ENCODE results near the gene IGF2R.

The IGF2R gene

GRCh38 chr6:159983641-159984080 is 14.8 kb downstream of the IGF2R start:
- Histone ChIP-seq H3K9me3 (ENCODE audit: control insufficient read depth, insufficient read depth, low read length) (no peaks in the 10 kb centered on the region), H3K4me3 (ENCODE audit: low read length) (0 out of 2 replicates have a peak overlapping the region, but pooled peaks have one; percentile 5), H3F3A (ENCODE audit: control insufficient read depth, insufficient read depth) (no peaks in the 10 kb centered on the region), H3K79me2 (ENCODE audit: control insufficient read depth, low read length) (peaks cover 98% of the 10 kb centered on the region), H3K27me3 (ENCODE audit: control insufficient read depth, low read length) (no peaks in the 10 kb centered on the region), H3K27ac (ENCODE audit: low read depth, low read length) (no peak overlapping the region), H3K4me2 (ENCODE audit: low read length) (peak overlapping the region; percentile 88), H3K9me2 (replicated peaks; ENCODE audit: control insufficient read depth, low read length) (no peaks in the 10 kb centered on the region), H3K36me3 (ENCODE audit: control insufficient read depth, low read length) (no peaks in the 10 kb centered on the region), H3K4me1 (ENCODE audit: control insufficient read depth, low read length) (peaks cover 48% of the 10 kb centered on the region), H4K20me1 (ENCODE audit: control insufficient read depth, insufficient read depth, low read depth, low read length) (peaks cover 12% of the 10 kb centered on the region)
- TF ChIP-seq EZH2phosphoT487 (IDR thresholded peaks at IDR 0.05; ENCODE audit: borderline replicate concordance, low read length), result no peak
- TF ChIP-seq CTCF (IDR thresholded peaks at IDR 0.05; ENCODE audit: low read depth, low read length, poor library complexity, severe bottlenecking), result no peak

DNA sequence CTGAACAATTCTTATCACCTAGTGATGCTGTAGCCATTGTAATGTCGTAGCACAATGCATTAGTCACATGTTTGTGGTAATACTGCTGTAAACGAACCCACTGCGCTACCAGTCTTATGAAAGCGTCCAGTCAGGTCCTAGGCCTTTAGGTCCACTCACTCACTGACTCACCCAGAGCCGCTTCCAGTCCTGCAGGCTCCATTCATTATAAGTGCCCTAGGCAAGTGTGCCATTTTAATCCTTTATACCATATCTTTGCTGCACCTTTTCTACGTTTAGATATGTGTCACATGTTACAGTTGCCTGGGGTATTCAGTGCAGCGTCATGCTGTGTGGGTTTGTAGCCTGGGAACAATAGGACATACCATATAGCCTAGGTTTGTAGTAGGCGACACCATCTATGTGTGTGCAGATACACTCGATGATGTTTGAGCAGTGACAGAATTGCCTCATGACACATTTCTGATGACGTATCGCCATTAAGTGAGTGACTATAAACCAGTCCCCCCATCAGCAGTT is 15.4 kb downstream of the IGF2R start:
- H3K4me2 ChIP-seq (ENCODE audit: low read length), result no peak overlapping the region

GRCh38 chr6:159985296-159985945 is 16.5 kb downstream of the IGF2R start:
- H3K79me2 ChIP-seq (ENCODE audit: control insufficient read depth, low read length), result peaks cover 99% of the 10 kb centered on the region
- H3K9me2 ChIP-seq (replicated peaks; ENCODE audit: control insufficient read depth, low read length), result no peaks in the 10 kb centered on the region
- H3K4me2 ChIP-seq (ENCODE audit: low read length), result no peak overlapping the region
- no peaks in the 10 kb centered on the region for H3K27me3 ChIP-seq (ENCODE audit: control insufficient read depth, low read length)
- peaks cover 9% of the 10 kb centered on the region for H4K20me1 ChIP-seq (ENCODE audit: control insufficient read depth, insufficient read depth, low read depth, low read length)
- no peak overlapping the region for H3K4me3 ChIP-seq (ENCODE audit: low read length)
- H3K36me3 ChIP-seq (ENCODE audit: control insufficient read depth, low read length), result no peaks in the 10 kb centered on the region
- TF ChIP-seq EZH2phosphoT487 (IDR thresholded peaks at IDR 0.05; ENCODE audit: borderline replicate concordance, low read length) (no peak), CTCF (IDR thresholded peaks at IDR 0.05; ENCODE audit: low read depth, low read length, poor library complexity, severe bottlenecking) (no peak)
- H3K27ac ChIP-seq (ENCODE audit: low read depth, low read length), result no peak overlapping the region
- H3K4me1 ChIP-seq (ENCODE audit: control insufficient read depth, low read length), result peaks cover 35% of the 10 kb centered on the region
- H3K9me3 ChIP-seq (ENCODE audit: control insufficient read depth, insufficient read depth, low read length), result no peaks in the 10 kb centered on the region
- no peaks in the 10 kb centered on the region for H3F3A ChIP-seq (ENCODE audit: control insufficient read depth, insufficient read depth)

More for the DNA sequence above, 15.4 kb downstream of the IGF2R start:
- peaks cover 41% of the 10 kb centered on the region for H3K4me1 ChIP-seq (ENCODE audit: control insufficient read depth, low read length)
- no peaks in the 10 kb centered on the region for H3K36me3 ChIP-seq (ENCODE audit: control insufficient read depth, low read length)
- H3K27me3 ChIP-seq (ENCODE audit: control insufficient read depth, low read length), result no peaks in the 10 kb centered on the region
- H3K9me3 ChIP-seq (ENCODE audit: control insufficient read depth, insufficient read depth, low read length), result no peaks in the 10 kb centered on the region
- no peak overlapping the region for H3K4me3 ChIP-seq (ENCODE audit: low read length)
- peaks cover 10% of the 10 kb centered on the region for H4K20me1 ChIP-seq (ENCODE audit: control insufficient read depth, insufficient read depth, low read depth, low read length)
- no peaks in the 10 kb centered on the region for H3F3A ChIP-seq (ENCODE audit: control insufficient read depth, insufficient read depth)
- peaks cover 98% of the 10 kb centered on the region for H3K79me2 ChIP-seq (ENCODE audit: control insufficient read depth, low read length)
- H3K27ac ChIP-seq (ENCODE audit: low read depth, low read length), result no peak overlapping the region
- no peaks in the 10 kb centered on the region for H3K9me2 ChIP-seq (replicated peaks; ENCODE audit: control insufficient read depth, low read length)
- TF ChIP-seq CTCF (IDR thresholded peaks at IDR 0.05; ENCODE audit: low read depth, low read length, poor library complexity, severe bottlenecking) (no peak), EZH2phosphoT487 (IDR thresholded peaks at IDR 0.05; ENCODE audit: borderline replicate concordance, low read length) (no peak)
